Measurements from ENCODE around the gene CEMP1.
"Not testable (repeated sequence)": the region's sequence is repeated elsewhere in the genome, so short reads cannot be mapped to it uniquely, and the experiment has no call there.

CEMP1 gene

DNA sequence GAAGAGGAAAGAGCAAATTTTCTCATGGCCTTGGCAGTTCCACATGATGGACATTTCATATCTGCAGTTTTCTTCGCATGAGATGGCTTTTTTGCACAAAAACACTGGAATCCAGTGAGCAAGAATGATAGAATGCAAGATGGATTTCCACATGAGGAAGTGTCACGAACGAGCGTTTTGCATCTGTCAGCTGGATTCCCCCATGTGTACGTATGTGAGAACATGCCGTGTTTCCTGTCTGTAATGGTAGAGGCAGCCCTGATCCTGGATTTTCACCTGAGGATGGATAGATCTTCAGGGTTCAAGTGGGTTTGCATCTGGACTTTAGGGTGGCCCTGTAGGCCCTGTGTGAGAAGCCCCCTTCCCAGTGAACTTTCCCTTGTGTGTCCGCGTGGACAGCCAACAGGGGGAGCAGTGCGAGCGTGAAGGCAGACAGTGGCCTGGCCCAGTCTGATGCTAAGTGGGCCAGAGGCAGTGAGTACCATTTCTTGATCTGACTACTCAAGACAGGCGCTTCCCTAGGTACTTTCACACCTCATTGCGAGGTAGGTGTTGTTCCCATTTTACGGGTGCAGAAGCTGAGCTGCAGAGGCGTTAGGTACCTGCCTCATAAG lies 8.7 kb upstream of the CEMP1 start:
- in situ Hi-C loops (cut with HindIII; ENCODE audit: low pct_unique_long_range_greater_than_20kb, low sequenced_read_pairs): not testable (repeated sequence)
- peak in 1 of 2 experiments; percentile 47 for DNase-seq (ENCODE audit: low read depth in 1 of 2, low spot score in 1 of 2)

DNA sequence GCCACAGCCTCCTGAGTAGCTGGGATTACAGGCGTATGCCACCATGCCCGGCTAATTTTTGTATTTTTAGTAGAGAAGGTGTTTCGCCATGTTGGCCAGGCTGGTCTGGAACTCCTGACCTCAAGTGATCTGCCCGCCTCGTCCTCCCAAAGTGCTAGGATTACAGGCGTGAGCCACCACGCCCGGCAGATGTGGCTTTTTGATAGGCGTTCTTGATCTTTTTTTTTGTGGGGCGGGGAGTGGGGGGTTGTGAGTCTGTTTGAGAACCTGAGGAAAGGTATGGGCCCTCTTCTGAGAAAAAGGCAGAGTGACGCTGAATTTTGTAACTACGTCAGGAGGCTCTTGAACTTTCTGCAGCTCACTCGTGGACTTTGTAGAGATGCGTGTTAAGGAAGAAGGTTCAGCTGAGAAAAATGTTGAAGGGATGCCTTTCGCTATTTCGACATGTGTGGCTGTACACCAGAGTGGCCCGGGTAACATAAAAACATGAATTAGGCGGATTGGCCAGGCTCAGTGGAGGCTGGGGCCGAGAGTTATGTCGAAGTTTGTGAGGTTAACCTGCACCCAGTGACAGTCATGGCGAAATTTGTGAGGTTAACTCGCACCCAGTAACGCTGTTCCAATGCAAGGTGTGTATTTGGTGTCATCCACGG lies 8.1 kb upstream of the CEMP1 start:
- in situ Hi-C loops (cut with HindIII; ENCODE audit: low pct_unique_long_range_greater_than_20kb, low sequenced_read_pairs); DNase-seq (ENCODE audit: low read depth in 1 of 2, low spot score in 1 of 2): not testable (repeated sequence)

DNA sequence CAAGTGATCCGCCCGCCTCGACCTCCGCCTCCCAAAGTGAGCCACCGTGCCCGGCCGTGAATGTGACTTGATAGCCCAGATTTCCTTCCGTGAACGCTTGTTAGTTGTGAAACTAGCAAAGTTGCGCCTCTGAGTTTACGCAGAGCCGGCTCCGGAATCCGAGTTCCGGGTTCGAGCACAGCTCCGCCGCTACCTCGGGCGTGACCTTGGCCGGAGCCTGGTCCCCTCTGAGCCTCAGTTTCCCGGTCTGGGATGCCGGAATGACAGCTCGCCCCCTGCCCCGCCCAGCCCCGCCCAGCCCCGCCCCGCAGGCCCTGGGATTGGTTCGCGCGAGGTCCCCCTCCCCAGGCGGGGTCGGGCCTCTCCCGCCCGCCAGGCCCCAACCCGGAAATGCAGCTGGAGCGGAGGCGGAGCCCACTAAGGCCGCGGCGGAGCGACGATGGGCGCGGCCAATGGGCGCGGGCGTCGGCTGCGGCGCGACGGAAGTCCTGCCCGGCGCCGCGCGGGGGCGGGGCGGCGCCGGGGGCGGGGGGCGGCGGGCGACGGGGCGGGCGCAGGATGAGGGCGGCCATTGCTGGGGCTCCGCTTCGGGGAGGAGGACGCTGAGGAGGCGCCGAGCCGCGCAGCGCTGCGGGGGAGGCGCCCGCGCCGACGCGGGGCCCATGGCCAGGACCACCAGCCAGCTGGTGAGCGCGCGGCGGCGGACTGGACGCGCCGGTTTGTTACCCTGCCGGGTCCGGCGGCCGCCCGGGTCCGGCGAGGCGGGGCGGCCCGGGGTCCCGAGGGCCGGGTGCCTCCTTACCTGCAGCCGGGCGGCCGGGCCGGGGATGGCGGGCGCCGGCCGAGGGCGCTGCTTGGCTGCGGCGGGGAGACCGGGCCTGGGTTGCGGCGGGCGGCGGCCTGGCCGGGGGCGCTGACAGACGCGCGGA lies 6.5 kb upstream of the CEMP1 start, which contains the start of gene PDPK1:
Gene PDPK1 (plus strand): TSS at position 571 of the 929 bp plus-strand sequence. CDS start 92 bp downstream, at position 663.
- DNase-seq (ENCODE audit: low read depth in 1 of 2, low spot score in 1 of 2): peak; percentile 82 to 97
- in situ Hi-C loops (cut with HindIII; ENCODE audit: low pct_unique_long_range_greater_than_20kb, low sequenced_read_pairs): no loop called here
- TF ChIP-seq JUND (IDR thresholded peaks at IDR 0.05; ENCODE audit: low read depth): no peak

DNA sequence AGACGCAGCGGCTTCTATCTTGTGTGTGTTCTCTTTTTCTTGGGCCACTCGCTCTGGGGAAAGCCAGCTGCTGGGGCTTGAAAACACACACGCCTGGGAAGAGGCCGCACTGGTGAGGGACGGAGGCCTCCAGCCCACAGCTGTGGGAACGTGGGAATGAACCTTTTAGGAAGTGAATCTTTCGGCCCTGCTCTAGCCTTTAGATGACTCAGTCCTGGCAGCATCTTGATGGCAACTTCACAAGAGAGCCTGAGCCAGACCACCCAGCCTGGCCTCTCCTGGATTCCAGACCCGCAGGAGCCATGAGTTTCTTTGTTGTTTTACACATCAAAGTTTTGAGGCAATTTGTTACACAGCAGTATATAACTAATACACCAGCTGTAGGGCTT lies 4.4 kb upstream of the CEMP1 start:
- no peak for TF ChIP-seq JUND (IDR thresholded peaks at IDR 0.05; ENCODE audit: low read depth)
- in situ Hi-C loops (cut with HindIII; ENCODE audit: low pct_unique_long_range_greater_than_20kb, low sequenced_read_pairs): no loop called here
- DNase-seq (ENCODE audit: low read depth in 1 of 2, low spot score in 1 of 2): no peak

DNA sequence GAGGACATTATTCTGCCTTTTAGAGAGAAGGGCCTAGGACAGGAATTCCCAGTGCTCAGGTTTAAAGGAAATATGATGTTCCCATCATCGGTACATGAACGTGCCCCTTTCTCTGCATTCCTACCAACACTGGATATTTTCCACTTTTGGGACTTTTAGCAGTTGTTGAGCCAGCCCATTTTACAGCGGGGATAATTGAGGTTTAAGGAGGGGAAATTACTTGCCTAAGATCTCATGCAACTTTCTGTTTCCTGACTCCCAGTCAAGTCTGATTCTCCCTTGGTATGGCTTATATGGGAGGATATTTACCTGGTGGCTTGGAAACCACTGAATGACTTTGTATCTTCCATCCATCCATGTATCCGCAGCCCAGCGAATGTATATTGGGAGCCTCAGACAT lies 3.1 kb upstream of the CEMP1 start:
- DNase-seq (ENCODE audit: low read depth in 1 of 2, low spot score in 1 of 2); in situ Hi-C loops (cut with HindIII; ENCODE audit: low pct_unique_long_range_greater_than_20kb, low sequenced_read_pairs): not testable (repeated sequence)

DNA sequence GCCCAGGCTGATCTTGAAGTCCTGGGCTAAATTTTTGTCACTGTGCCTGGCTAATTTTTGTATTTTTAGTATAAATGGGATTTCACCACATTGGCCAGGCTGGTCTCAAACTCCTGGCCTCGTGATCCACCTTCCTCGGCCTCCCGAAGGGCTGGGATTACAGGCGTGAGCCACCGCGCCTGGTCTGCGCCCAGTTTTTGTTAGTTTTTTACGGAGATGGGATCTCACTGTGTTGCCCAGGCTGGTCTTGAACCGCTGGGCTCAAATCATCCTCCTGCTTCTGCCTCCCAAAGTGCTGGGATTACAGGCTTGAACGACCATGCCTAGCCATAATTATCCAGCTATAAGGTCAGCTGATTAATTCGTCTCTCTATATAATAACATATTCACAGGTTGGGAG lies 2.7 kb upstream of the CEMP1 start:
- no peak for DNase-seq (ENCODE audit: low read depth in 1 of 2, low spot score in 1 of 2)
- no peak for TF ChIP-seq JUND (IDR thresholded peaks at IDR 0.05; ENCODE audit: low read depth)
- in situ Hi-C loops (cut with HindIII; ENCODE audit: low pct_unique_long_range_greater_than_20kb, low sequenced_read_pairs): no loop called here

DNA sequence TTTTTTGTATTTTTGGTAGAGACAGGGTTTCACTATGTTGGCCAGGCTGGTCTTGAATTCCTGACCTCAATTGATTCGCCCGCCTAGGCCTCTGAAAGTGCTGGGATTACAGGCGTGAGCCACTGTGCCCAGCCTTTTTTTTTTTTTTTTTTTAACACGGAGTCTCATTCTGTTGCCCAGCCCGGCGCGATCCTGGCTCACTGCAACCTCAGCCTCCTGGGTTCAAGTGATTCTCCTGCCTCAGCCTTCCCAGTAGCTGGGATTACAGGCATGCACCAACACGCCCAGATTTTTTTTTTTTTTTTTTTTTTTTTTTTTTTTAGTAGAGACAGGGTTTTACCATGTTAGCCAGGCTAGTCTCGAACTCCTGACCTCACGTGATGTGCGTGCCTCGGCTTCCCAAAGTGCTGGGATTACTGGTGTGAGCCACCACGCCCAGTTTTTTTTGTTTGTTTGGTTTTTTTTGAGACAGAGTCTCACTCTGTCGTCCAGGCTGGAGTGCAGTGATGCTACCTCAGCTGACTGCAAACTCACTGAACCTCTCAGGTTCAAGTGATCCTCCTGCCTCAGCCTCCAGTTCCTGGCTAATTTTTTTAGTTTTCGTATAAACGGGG lies 2.0 kb upstream of the CEMP1 start:
- DNase-seq (ENCODE audit: low read depth in 1 of 2, low spot score in 1 of 2); in situ Hi-C loops (cut with HindIII; ENCODE audit: low pct_unique_long_range_greater_than_20kb, low sequenced_read_pairs): not testable (repeated sequence)

DNA sequence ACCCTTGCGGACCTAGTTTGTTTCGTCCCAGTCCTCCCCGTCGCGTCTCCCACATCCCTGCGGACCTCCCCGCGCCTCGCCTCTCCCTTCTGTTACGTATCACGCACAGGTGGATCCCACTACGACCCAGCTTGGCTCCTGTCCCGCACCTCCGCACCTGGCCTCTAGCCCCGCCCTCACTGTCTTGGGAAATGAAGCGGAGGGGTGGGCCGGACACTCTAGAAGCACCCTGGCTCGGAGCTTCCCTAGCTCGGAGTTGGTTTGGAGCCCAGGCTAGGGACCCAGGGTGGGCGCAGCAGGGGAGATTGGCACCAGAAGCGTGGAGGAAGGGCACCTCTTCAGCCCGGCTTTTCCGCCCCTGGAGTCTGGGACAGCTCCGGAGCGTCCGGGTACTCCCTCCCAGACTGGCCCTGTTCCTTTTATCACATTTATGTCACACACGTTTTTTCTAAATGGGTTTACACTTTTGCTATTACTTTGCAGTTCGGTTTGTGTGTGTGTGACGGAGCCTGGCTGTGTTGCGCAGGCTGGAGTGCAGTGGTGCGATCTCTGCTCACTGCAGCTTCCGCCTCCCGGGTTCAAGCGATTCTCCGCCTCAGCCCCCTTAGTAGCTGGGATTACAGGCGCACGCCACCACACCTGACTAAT lies 1.4 kb upstream of the CEMP1 start:
- no peak for TF ChIP-seq JUND (IDR thresholded peaks at IDR 0.05; ENCODE audit: low read depth)

DNA sequence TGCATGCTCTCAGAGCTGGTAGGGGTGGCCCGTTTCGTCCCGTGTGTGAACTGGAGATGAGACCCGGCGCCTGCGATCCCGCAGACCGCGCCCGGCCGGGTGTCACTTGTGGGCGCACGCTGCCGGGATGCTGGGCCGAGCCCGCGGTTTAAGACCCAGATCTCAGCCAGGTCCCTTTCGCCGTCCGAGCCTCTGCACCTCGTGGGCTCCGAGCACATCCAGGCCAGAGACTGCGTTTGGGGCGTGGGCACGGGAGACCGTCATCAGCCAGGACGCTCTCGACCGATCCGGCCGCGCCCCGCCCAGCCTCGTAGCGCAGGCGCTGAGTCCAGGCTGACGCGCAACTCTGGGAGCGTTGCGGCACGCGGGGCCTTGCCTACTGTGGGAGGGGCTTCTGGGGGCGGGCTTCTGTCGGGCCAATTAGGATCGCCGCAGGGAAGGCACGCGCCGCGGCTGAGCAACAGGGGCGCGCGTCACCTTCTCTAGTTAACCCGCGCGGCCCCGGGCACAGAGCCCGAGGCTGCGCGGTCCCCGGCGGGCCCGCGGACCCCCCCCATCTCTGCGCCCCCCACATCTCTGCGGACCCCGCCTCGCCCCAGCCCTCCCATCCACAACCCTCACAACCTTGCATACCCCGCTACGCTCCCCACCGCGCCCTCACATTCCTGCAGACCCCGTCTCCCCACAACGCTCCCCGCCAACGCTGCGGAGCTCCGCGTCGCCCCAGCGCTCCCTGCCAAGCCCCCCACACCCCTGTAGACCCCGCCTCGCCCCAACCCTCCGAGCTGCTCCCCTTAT lies 687 bp upstream of the CEMP1 start:
- in situ Hi-C loops (cut with HindIII; ENCODE audit: low pct_unique_long_range_greater_than_20kb, low sequenced_read_pairs): no loop called here
- no peak for TF ChIP-seq JUND (IDR thresholded peaks at IDR 0.05; ENCODE audit: low read depth)

More for the DNA sequence above, 1.4 kb upstream of the CEMP1 start:
- peak; percentile 82 to 92 for DNase-seq (ENCODE audit: low read depth in 1 of 2, low spot score in 1 of 2)
- in situ Hi-C loops (cut with HindIII; ENCODE audit: low pct_unique_long_range_greater_than_20kb, low sequenced_read_pairs): no loop called here

DNA sequence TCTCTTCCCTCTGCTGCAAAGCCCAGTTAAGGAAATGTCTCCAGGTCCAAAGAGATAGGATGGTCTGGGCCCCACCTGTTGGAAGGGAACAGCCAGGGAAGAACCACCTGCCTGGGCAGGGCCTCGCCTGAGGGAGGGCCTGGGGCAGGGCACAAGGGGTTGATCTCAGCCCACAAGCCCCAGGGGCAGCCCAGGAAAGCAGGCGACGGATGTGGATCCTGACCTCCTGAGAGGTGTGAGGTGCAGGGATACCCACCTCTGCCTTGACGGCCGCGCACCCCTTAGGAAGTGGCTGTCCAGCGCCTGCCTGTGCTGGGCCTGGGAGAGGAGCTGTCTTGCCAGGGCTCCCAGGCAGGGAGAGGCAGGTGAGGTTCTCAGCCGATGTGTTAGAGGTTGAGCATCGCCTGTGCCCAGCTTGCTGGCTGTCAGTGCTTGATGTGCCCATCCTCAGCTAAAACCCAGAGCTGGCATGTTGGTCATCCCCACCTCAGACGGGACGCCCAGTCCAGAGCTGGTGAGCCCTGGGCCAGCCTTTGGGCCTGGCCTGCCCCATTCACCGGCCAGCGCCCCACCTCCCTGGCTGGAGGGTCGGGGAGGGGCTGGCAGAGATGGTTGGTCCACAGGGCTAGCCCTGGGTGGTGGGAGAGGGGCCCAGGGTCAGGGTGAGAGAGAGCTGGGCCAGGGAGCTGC lies 434 bp downstream of the CEMP1 start:
- DNase-seq (ENCODE audit: low read depth in 1 of 2, low spot score in 1 of 2): no peak
- in situ Hi-C loops (cut with HindIII; ENCODE audit: low pct_unique_long_range_greater_than_20kb, low sequenced_read_pairs): no loop called here
- TF ChIP-seq JUND (IDR thresholded peaks at IDR 0.05; ENCODE audit: low read depth): no peak

More for the DNA sequence above, 687 bp upstream of the CEMP1 start:
- DNase-seq (ENCODE audit: low read depth in 1 of 2, low spot score in 1 of 2): peak; percentile 98

DNA sequence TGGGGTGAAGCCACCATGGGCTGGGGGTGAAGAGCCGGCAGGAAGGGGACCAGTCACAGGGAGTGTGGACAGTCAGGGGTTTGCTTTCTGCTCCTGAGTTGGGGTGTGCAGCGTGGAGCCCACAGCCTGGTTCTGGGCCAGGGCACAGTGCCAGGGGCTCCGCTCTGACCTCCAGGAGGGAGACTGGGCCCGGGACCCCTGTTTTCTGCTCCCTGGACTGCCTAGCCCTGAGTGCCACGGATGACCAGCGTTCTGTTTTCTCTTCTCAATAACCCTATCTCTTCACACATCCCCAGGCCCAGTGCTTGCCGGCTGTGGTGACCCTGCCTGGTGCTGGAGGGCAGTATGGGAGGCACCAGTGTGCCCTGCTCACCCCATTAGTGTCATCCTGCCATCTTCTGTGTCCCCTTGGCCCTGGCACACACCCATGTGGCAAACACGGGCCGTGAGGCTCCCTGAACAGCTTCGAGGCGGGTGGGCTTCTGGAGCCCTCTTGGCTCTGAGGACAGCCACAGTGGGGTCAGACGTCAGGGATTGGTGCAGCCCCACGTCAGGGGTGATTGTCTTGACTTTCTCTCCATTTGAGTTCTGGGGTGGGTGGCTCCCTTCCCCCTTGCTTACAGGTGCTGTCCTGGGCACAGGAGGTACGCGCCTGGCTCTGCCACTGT lies 1.1 kb downstream of the CEMP1 start:
- in situ Hi-C loops (cut with HindIII; ENCODE audit: low pct_unique_long_range_greater_than_20kb, low sequenced_read_pairs): no loop called here
- no peak for DNase-seq (ENCODE audit: low read depth in 1 of 2, low spot score in 1 of 2)
- no peak for TF ChIP-seq JUND (IDR thresholded peaks at IDR 0.05; ENCODE audit: low read depth)
